ENCODE measurements around the gene SLC4A1AP. TPM values are rescaled to one million over a fixed set of nuclear protein-coding genes. Genes with fewer than 3 reads are reported as not detected.
"Not testable (repeated sequence)": the region's sequence is repeated elsewhere in the genome, so short reads cannot be mapped to it uniquely, and the experiment has no call there.

The SLC4A1AP gene
- total RNA-seq, 1 donor from 2014 or later: 18.7 TPM

- DNase-seq (ENCODE audit: low read depth in 2 of 2): no peak
Measured at GRCh38 chr2:27647737-27648136, 16.0 kb upstream of the SLC4A1AP start.

DNA sequence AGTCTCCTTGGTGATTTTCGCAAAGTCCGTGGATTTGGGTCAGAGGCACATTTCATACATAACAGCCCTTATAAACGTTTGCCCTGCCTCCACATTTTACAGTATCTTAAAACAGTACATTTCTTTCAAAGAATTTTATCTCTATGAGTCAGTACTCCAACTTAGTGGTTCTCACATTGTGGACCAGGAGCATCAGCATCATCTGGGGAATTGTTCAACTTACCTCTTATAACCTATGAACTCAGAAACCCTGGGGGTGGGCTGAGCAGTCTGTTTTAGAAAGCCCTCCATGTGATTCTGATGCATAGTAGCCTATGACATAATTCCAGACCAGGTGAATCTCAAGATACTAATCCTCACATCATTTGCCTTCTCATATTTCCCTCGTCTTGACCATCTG is 12.6 kb upstream of the SLC4A1AP start:
- no peak for DNase-seq (ENCODE audit: low read depth in 2 of 2)

- DNase-seq (ENCODE audit: low read depth in 2 of 2): no peak
Measured at GRCh38 chr2:27652341-27652740, 11.3 kb upstream of the SLC4A1AP start.

GRCh38 chr2:27652790-27653189 is 10.9 kb upstream of the SLC4A1AP start:
- DNase-seq (ENCODE audit: low read depth in 2 of 2): no peak

- DNase-seq (ENCODE audit: low read depth in 2 of 2): no peak
Measured at GRCh38 chr2:27653397-27653796, 10.3 kb upstream of the SLC4A1AP start.

DNA sequence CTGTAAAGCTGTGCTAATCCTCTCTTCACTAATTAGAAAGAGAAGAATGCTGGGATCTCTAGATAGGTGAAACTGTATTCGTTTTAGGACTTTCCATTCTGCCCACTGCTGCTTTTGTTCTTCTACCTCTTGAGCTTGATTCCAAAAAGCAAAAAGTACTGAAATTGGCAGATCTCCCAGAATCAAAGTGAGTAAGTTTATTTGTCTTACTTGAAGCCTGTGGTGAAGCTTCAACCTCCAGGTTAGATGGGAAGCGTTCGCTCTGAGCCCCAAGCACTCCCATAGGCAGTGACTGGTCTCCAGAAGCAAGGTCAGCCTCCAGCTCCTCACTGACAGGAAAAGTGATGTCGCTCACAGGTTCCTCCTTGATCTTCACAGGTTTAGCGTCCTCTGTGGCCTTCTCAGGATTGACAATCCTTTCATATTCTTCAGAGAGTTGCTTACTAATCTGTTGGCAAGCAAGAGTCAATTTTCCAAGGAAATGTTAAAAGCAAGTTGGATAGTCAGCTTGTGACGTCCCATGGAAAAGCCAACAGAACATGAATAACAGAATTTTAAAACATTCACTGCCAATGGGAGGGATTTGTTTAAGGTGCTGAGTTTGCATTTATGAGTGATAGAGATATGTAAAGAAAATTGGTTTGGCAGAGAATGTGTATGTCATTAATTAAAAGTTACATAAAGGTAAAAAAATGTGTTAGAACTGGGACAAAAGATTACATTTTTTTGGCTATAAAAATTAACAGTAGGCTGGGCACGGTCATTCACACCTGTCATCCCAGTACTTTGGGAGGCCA is 8.3 kb upstream of the SLC4A1AP start:
- peak; percentile 14 to 78 for DNase-seq (ENCODE audit: low read depth in 2 of 2)

GRCh38 chr2:27661371-27661770 is 2.3 kb upstream of the SLC4A1AP start:
- DNase-seq (ENCODE audit: low read depth in 2 of 2): no peak

GRCh38 chr2:27664154-27664574 is 475 bp downstream of the SLC4A1AP start:
- no peak for DNase-seq (ENCODE audit: low read depth in 2 of 2)

- DNase-seq (ENCODE audit: low read depth in 2 of 2): no peak
Measured at GRCh38 chr2:27664622-27665363, 1.1 kb downstream of the SLC4A1AP start.

- peak in 1 of 2 donors; percentile 36 for DNase-seq (ENCODE audit: low read depth in 2 of 2)
Measured at GRCh38 chr2:27667446-27667845, 3.8 kb downstream of the SLC4A1AP start.

GRCh38 chr2:27671235-27671634 is 7.5 kb downstream of the SLC4A1AP start:
- no peak for DNase-seq (ENCODE audit: low read depth in 2 of 2)

DNA sequence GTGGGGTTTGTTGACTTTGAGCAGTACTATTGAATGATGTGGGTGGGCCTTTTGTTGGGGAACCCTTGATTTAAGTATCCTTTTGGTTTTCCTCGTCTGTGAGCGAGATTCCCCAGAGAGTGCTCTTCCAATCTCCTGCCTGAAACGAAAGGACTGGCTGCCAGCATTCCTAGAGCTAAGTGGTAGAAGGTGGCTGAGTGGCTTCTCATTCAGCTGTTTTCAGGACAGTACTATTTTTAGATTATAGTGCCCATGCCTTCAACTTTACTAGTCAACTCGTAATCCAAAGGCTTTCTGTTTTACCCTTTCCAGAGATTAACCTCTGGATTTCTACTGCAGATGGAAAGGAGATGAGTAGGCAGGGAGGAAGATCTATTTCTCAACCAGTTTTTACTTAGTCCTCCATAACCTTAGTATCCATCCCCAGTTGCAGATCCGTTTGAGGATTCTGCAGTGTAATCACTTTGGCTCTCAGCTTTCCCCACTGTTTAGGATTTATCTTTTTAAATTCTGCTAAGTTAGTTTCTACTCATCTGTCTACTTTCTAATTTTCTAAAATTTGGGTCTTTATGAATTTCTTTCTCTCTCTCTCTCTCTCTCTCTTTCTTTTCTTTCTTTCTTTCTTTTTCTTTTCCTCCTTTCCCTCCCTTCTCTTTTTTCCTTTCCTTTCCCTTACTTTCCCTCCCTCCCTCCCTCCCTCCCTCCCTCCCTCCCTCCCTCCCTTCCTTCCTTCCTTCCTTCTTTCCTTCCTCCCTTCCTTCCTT is 9.2 kb downstream of the SLC4A1AP start:
- no peak for DNase-seq (ENCODE audit: low read depth in 2 of 2)

- DNase-seq (ENCODE audit: low read depth in 2 of 2): no peak
Measured at GRCh38 chr2:27680571-27680970, 16.9 kb downstream of the SLC4A1AP start.

DNA sequence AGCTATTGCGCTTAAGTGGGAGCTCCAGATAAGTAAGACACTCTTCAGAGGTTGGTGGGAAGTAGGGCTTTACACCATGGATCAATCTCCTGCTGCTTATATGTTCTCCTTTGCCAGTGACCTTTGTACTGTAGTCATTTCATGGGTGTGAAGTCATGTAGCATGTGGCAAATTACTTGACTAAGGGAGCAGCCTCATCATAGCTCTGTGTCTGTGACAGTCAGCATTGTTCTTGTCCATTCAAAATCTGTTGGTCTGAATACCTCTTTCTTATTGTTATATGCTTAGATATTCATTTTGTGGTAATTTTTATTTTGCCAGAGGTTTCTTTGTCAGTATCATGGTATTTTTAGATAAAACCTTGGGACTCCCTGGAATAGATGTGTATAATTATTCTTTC is 18.2 kb downstream of the SLC4A1AP start:
- peak in 1 of 2 donors; percentile 52 for DNase-seq (ENCODE audit: low read depth in 2 of 2)

DNA sequence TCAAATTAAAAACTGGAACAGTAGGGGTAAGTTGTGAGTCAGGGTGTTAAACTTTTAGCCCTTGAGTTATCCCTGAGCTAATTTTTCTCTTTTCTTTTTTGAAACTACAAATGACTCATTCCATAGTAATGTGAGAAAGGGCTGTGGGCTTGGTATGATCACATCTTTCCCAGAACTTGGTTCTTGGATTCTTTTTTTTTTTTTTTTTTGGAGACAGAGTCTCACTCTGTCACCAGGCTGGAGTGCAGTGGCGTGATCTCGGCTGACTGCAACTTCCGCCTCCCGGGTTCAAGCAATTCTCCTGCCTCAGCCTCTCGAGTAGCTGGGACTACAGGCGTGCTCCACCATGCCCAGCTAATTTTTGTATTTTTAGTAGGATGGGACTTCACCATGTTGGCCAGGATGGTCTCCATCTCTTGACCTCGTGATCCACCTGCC is 18.7 kb downstream of the SLC4A1AP start:
- DNase-seq (ENCODE audit: low read depth in 2 of 2): peak in 1 of 2 donors; percentile 87

DNA sequence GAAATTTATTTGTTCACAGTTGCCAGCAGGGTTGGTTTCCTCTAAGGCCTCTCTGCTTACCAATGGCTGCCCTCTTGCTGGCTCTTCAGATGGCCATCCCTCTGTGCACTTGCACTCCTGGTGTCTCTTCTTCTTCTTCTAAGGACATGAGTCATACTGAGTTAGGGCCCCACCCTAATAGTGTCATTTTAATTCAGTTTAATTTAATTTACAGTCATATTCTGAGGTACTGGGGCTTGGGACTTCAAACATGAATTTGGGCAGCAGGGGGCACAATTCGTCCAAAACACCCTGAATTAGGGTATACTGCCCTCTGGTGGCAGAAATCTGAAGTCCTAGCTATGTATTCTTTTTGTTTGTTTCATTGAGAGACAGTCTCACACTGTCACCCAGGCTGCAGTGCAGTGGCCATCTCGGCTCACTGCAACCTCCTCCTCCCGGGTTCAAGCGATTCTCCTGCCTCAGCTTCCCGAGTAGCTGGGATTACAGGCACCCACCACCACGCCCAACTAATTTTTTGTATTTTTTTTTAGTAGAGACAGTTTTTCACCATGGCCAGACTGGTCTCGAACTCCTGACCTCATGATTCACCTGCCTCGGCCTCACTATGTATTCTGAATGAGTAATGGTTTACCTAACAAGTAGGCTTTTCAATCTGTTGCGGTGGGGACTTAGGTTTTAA is 19.8 kb downstream of the SLC4A1AP start:
- DNase-seq (ENCODE audit: low read depth in 2 of 2): peak; percentile 93 to 95

DNA sequence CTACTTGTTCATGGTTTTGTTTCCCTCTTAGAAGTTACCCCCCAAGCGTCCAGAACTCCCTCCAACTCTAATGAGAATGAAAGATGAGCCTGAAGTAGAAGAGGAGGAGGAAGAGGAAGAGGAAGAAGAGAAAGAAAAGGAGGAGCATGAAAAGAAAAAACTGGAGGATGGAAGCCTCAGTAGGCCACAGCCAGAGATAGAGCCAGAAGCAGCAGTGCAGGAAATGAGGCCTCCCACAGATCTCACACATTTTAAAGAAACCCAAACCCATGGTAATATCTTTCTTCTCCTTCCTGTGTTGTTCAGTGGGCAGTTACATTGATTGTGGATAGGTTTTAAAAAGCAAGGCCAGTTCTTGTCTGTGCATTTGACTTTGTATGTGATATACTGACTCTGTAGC is 21.3 kb downstream of the SLC4A1AP start:
- not testable (repeated sequence) for DNase-seq (ENCODE audit: low read depth in 2 of 2)

GRCh38 chr2:27685577-27685976 is 21.9 kb downstream of the SLC4A1AP start:
- DNase-seq (ENCODE audit: low read depth in 2 of 2): no peak

DNA sequence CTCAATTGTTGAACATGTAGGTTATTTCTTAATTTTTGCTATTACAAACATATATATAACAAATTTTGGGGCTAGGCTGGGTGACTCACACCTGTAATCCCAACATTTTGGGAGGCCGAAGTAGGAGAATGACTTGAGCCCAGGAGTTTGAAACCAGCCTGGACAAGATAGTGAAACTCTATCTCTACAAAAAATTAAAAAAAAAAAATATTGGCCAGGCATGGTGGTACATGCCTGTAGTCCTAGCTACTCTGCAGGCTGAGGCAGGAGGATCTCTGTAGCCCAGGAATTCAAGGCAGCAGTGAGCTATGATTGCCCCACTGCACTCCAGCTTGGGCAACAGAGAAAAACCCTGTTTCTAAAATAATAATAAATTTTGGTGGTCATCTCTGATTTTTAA is 23.5 kb downstream of the SLC4A1AP start:
- no peak for DNase-seq (ENCODE audit: low read depth in 2 of 2)

- DNase-seq (ENCODE audit: low read depth in 2 of 2): no peak
Measured at GRCh38 chr2:27689424-27689823, 25.7 kb downstream of the SLC4A1AP start.

GRCh38 chr2:27690052-27690451 is 26.4 kb downstream of the SLC4A1AP start:
- DNase-seq (ENCODE audit: low read depth in 2 of 2): no peak
